Bronchial epithelial cell (primary cell): ENCODE data around the gene RECQL5. TPM values are rescaled to one million over a fixed set of nuclear protein-coding genes. Genes with fewer than 3 reads are reported as not detected.
"Not testable (repeated sequence)": the region's sequence is repeated elsewhere in the genome, so short reads cannot be mapped to it uniquely, and the experiment has no call there.

Experiments
- DNase-seq: peaks from one replicate; pipeline ENCODE4 v3.0.0-alpha.2; 2010; ENCODE audit warnings: low read depth
- FAIRE-seq: peaks from 2 replicates; lab custom pipeline; 2011; peaks lifted over from hg19 to GRCh38; lab: Jason Lieb, UNC
- H3K27me3 ChIP-seq: 2 replicates; pipeline ENCODE4 v1.5.1; 2011; ENCODE audit warnings: low read length; ENCODE audit not compliant: control insufficient read depth, insufficient read depth
- H3K36me3 ChIP-seq: 2 replicates; pipeline ENCODE4 v1.5.1; 2011; ENCODE audit warnings: low read length; ENCODE audit not compliant: control insufficient read depth, insufficient read depth
- H3K4me3 ChIP-seq: 2 replicates; pipeline ENCODE4 v1.5.1; 2011; ENCODE audit warnings: mild to moderate bottlenecking, low read depth, low read length, control low read depth
- total RNA-seq: library from RNA; depleted of rRNA; stranded (reverse); fragments of >200 nt; gene quantifications from 2 replicates; pipeline ENCODE4 v1.2.1, GENCODE V29; 2014
- TF ChIP-seq, protein P1 (sequence below): IDR thresholded peaks from 2 replicates; pipeline ENCODE4 v1.5.1; 2011; ENCODE audit warnings: mild to moderate bottlenecking, moderate library complexity, low read length, control low read depth, inconsistent platforms; ENCODE audit not compliant: insufficient read depth, severe bottlenecking

The RECQL5 gene
- total RNA-seq, 1 donor from 2014 or later = 11.6 TPM

DNA sequence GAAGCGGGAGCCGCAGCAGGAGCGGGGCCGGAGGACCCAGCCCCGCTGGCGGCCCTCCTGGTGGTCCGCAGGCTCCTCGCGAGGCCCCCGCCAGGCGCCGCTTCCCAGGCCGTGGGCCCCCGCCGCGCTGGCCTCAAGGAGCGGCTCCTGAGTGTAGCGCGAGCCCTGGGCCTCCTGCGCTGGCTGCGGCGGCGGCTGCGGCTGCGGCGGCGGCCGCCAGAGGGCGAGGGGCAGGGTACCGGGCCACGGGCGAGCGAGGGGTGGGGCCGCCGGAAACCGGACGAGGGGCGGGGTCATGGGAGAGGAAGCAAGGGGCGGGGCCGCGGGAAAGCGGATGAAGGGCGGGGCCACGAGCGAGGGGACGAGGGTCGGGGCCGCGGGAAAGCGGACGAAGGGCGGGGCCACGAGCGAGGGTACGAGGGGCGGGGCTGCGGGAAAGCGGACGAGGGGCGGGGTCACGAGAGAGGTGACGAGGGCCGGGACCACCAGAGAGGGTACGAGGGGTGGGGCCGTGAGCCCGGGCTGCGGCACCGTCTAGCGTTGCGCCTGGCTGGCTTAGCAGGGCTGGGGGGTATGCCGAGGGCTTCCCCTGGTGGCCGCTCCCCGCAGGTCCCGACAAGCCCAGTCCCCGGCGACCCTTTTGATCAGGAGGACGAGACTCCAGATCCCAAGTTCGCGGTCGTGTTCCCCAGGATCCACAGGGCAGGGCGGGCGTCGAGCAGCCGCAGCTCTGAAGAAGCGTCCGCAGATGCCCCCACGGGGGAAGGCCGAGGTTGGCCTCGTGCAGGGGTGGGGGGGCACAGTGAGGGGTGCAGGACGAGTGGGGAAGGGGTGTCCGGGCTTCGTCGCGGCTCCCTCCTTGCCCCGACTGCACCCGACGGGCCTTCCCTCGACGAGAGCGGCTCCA is 77.7 kb downstream of the RECQL5 start:
- Histone ChIP-seq H3K36me3 (no peaks in the 10 kb centered on the region), H3K27me3 (peaks cover 14% of the 10 kb centered on the region), H3K4me3 (peak overlapping the region; percentile 59)
- FAIRE-seq = no peak
- TF ChIP-seq, protein P1, sequence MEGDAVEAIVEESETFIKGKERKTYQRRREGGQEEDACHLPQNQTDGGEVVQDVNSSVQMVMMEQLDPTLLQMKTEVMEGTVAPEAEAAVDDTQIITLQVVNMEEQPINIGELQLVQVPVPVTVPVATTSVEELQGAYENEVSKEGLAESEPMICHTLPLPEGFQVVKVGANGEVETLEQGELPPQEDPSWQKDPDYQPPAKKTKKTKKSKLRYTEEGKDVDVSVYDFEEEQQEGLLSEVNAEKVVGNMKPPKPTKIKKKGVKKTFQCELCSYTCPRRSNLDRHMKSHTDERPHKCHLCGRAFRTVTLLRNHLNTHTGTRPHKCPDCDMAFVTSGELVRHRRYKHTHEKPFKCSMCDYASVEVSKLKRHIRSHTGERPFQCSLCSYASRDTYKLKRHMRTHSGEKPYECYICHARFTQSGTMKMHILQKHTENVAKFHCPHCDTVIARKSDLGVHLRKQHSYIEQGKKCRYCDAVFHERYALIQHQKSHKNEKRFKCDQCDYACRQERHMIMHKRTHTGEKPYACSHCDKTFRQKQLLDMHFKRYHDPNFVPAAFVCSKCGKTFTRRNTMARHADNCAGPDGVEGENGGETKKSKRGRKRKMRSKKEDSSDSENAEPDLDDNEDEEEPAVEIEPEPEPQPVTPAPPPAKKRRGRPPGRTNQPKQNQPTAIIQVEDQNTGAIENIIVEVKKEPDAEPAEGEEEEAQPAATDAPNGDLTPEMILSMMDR = peak; percentile 25
- peak; percentile 36 for DNase-seq

DNA sequence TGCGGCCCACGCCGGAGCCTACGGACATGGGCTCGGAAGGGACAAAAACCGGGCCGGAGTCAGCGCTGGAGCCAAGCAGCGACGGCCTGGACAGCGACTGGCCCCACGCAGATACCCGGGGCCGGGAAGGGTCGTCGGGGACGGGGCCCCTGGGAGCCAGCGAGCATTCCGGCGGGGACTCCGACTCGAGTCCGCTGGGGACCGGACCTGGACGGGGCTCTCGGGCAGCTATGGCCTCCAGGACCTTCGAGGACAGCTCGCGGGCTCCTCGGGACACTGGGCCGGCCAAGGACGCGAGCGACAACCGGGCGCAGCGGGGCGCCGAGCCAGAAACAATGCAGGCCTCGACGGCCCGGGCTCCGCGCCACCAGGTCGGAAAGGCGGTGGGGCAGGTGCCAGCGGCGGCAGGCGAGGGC is 78.3 kb downstream of the RECQL5 start:
- TF ChIP-seq, protein P1 = no peak
- FAIRE-seq (no peak), DNase-seq (no peak)
- Histone ChIP-seq H3K36me3 (no peaks in the 10 kb centered on the region), H3K27me3 (peaks cover 14% of the 10 kb centered on the region), H3K4me3 (peak overlapping the region; percentile 23)

GRCh38 chr17:75587675-75588595 is 79.0 kb downstream of the RECQL5 start, which contains the start of gene MYO15B:
Gene MYO15B (plus strand): TSS chr17:75587800. CDS start chr17:75588058, 258 bp downstream.
- FAIRE-seq = no peak
- peak within 1 kb of the TSS; percentile 23 for H3K4me3 ChIP-seq
- DNase-seq = no peak
- H3K36me3 ChIP-seq = no peaks in the 10 kb centered on the region
- TF ChIP-seq, protein P1 = peak; percentile 38
- peaks cover 14% of the 10 kb centered on the region for H3K27me3 ChIP-seq

DNA sequence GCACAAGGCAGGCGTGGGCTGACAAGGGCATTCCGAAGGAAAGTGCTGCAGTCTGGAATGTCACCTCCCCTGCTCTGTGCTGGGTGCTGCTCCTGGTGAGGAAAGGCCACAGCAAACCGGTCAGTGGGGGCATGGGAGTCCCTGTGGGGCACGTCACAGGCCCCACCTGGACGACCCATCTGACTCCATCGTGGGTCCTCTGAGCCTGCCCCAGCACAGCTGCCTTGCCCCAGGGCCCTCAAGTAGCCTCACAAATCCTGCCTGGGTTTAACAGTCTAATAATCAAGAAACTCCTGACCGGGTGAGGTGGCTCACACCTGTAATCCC is 82.1 kb downstream of the RECQL5 start:
- no peak for FAIRE-seq
- Histone ChIP-seq H3K27me3 (peaks cover 14% of the 10 kb centered on the region), H3K36me3 (no peaks in the 10 kb centered on the region), H3K4me3 (no peak overlapping the region)
- no peak for DNase-seq
- TF ChIP-seq, protein P1 = no peak

- not testable (repeated sequence) for H3K4me3 ChIP-seq, H3K36me3 ChIP-seq, DNase-seq, FAIRE-seq, H3K27me3 ChIP-seq
Observed at GRCh38 chr17:75583197-75583596, 83.8 kb downstream of the RECQL5 start.

GRCh38 chr17:75581121-75581725 is 85.7 kb downstream of the RECQL5 start:
- not testable (repeated sequence) for DNase-seq, H3K4me3 ChIP-seq, H3K27me3 ChIP-seq, FAIRE-seq, H3K36me3 ChIP-seq

Other genes with a start within 250 kb of the RECQL5 start
- gene TMEM94, start 210.5 kb downstream of the RECQL5 start, total RNA-seq = 13.7 and 14.5 TPM in 2 replicates
- 3.9 and 5.0 TPM in 2 replicates for gene CASKIN2, start 151.6 kb downstream of the RECQL5 start, total RNA-seq
- gene TSEN54, start 150.6 kb downstream of the RECQL5 start, total RNA-seq = 16.3 and 25.3 TPM in 2 replicates
- gene LLGL2, start 141.5 kb downstream of the RECQL5 start, total RNA-seq = 44.5 and 63.9 TPM in 2 replicates
- gene MYO15B, start 79.4 kb downstream of the RECQL5 start, total RNA-seq = 1.6 and 3.6 TPM in 2 replicates
- 3.9 and 7.4 TPM in 2 replicates for gene SMIM5, start 33.7 kb downstream of the RECQL5 start, total RNA-seq
- 58.4 and 65.0 TPM in 2 replicates for gene SAP30BP, start 184 bp upstream of the RECQL5 start, total RNA-seq
- 297 and 565 TPM in 2 replicates for gene ITGB4, start 54.3 kb upstream of the RECQL5 start, total RNA-seq
- gene GALK1, start 98.0 kb upstream of the RECQL5 start, total RNA-seq = 13.4 and 32.8 TPM in 2 replicates
- 10.8 and 11.4 TPM in 2 replicates for gene UNK, start 117.7 kb upstream of the RECQL5 start, total RNA-seq
- gene UNC13D, start 177.2 kb upstream of the RECQL5 start, total RNA-seq = 4.7 and 17.0 TPM in 2 replicates
- gene WBP2, start 188.2 kb upstream of the RECQL5 start, total RNA-seq = 17.9 and 20.2 TPM in 2 replicates
- gene TRIM47, start 211.4 kb upstream of the RECQL5 start, total RNA-seq = 10.5 and 14.6 TPM in 2 replicates
- 13.2 and 21.1 TPM in 2 replicates for gene TRIM65, start 229.8 kb upstream of the RECQL5 start, total RNA-seq
- gene MRPL38, start 237.7 kb upstream of the RECQL5 start, total RNA-seq = 27.4 and 31.7 TPM in 2 replicates